Uterus (tissue), 2 donors: ENCODE data around the gene SLC39A1.

Source experiments
- CTCF ChIP-seq, 4 experiments: fragments of 200-600 bp in 2 of 4; fragments of 450-650 bp in 2 of 4; sonication (generic) in 2 of 4; IDR thresholded peaks; one replicate each; pipeline ENCODE4 v1.5.1; 2016 to 2019; ENCODE audit warnings: antibody characterized with exemption in 4 of 4, mild to moderate bottlenecking in 2 of 4, moderate library complexity in 1 of 4
- POLR2A ChIP-seq, 2 donors: fragments of 450-650 bp; IDR thresholded peaks; one replicate each; pipeline ENCODE4 v1.6.1; 2016; ENCODE audit warnings: antibody characterized with exemption in 2 of 2, mild to moderate bottlenecking in 1 of 2, moderate library complexity in 1 of 2

DNA sequence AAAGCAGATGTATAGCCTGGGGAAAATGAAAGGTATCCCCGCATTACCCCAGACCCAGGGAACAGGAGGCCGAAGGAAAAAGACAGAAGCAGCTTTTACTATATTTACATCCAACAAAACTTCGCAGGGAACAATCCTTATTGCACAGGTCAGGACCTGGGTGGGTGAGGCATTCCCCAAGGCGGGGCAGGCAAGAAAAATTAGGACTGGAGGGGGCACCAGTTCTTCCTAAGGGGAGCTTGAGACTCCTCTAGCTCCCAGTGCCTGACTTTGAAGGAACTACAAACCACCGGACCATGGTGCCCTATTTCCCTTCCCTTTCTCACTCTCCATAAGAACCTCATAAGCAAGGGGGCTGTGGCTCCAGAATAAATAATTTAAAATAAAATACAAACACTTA, 33.9 kb downstream of the SLC39A1 start:
- TF ChIP-seq CTCF (IDR thresholded peaks at IDR 0.05) (no peak), POLR2A (IDR thresholded peaks at IDR 0.05) (no peak)
